ENCODE data around the gene MCUB.

MCUB gene

GRCh38 chr4:109622626-109623025, 62.6 kb downstream of the MCUB start:
- no peak overlapping the region for H3K9ac ChIP-seq (ENCODE audit: low read length)
- H3K79me2 ChIP-seq (ENCODE audit: low read length): no peaks in the 10 kb centered on the region
- no peaks in the 10 kb centered on the region for H3K27me3 ChIP-seq (replicated peaks; ENCODE audit: insufficient read depth, low read length)
- H3F3A ChIP-seq (ENCODE audit: insufficient read depth, low read length): no peaks in the 10 kb centered on the region
- no peaks in the 10 kb centered on the region for H3K9me3 ChIP-seq (replicated peaks; ENCODE audit: insufficient read depth, low read length)
- no peak for DNase-seq
- no peaks in the 10 kb centered on the region for H4K20me1 ChIP-seq (ENCODE audit: insufficient read depth, low read length)
- H3K27ac ChIP-seq (ENCODE audit: low read length): no peak overlapping the region
- H3K4me3 ChIP-seq (ENCODE audit: low read length): no peak overlapping the region
- no peaks in the 10 kb centered on the region for H3K36me3 ChIP-seq (replicated peaks; ENCODE audit: insufficient read depth, low read length)
- no peak overlapping the region for H3K4me2 ChIP-seq (ENCODE audit: low read depth, low read length)
- H3K9me2 ChIP-seq (replicated peaks; ENCODE audit: insufficient read depth, low read length): no peaks in the 10 kb centered on the region
- H2AFZ ChIP-seq (ENCODE audit: low read length): no peak overlapping the region
- no peaks in the 10 kb centered on the region for H3K4me1 ChIP-seq (ENCODE audit: low read length)
- TF ChIP-seq CTCF (IDR thresholded peaks at IDR 0.05; ENCODE audit: low read length): no peak
- no peak for TF ChIP-seq EZH2phosphoT487 (IDR thresholded peaks at IDR 0.05; ENCODE audit: low read length)
- no peak for TF ChIP-seq EZH2 (optimal IDR thresholded peaks at IDR 0.05; ENCODE audit: low read depth, low read length)

- Histone ChIP-seq H2AFZ (ENCODE audit: low read length) (no peak overlapping the region), H3K4me2 (ENCODE audit: low read depth, low read length) (no peak overlapping the region), H3K27ac (ENCODE audit: low read length) (no peak overlapping the region), H3K4me3 (ENCODE audit: low read length) (no peak overlapping the region), H3K27me3 (replicated peaks; ENCODE audit: insufficient read depth, low read length) (no peaks in the 10 kb centered on the region), H3F3A (ENCODE audit: insufficient read depth, low read length) (no peaks in the 10 kb centered on the region), H3K79me2 (ENCODE audit: low read length) (no peaks in the 10 kb centered on the region), H3K36me3 (replicated peaks; ENCODE audit: insufficient read depth, low read length) (no peaks in the 10 kb centered on the region), H3K9me3 (replicated peaks; ENCODE audit: insufficient read depth, low read length) (no peaks in the 10 kb centered on the region), H3K9me2 (replicated peaks; ENCODE audit: insufficient read depth, low read length) (no peaks in the 10 kb centered on the region), H3K9ac (ENCODE audit: low read length) (no peak overlapping the region), H4K20me1 (ENCODE audit: insufficient read depth, low read length) (no peaks in the 10 kb centered on the region), H3K4me1 (ENCODE audit: low read length) (no peaks in the 10 kb centered on the region)
- TF ChIP-seq EZH2 (optimal IDR thresholded peaks at IDR 0.05; ENCODE audit: low read depth, low read length) (no peak), EZH2phosphoT487 (IDR thresholded peaks at IDR 0.05; ENCODE audit: low read length) (no peak), CTCF (IDR thresholded peaks at IDR 0.05; ENCODE audit: low read length) (no peak)
- DNase-seq: no peak
Observed at GRCh38 chr4:109624536-109624935, 64.5 kb downstream of the MCUB start.

GRCh38 chr4:109627361-109627760, 67.3 kb downstream of the MCUB start:
- Histone ChIP-seq H3K9me2 (replicated peaks; ENCODE audit: insufficient read depth, low read length) (no peaks in the 10 kb centered on the region), H3K4me3 (ENCODE audit: low read length) (no peak overlapping the region), H3K27me3 (replicated peaks; ENCODE audit: insufficient read depth, low read length) (no peaks in the 10 kb centered on the region), H3K4me2 (ENCODE audit: low read depth, low read length) (no peak overlapping the region), H2AFZ (ENCODE audit: low read length) (no peak overlapping the region), H3F3A (ENCODE audit: insufficient read depth, low read length) (no peaks in the 10 kb centered on the region), H3K4me1 (ENCODE audit: low read length) (no peaks in the 10 kb centered on the region), H3K79me2 (ENCODE audit: low read length) (no peaks in the 10 kb centered on the region), H4K20me1 (ENCODE audit: insufficient read depth, low read length) (no peaks in the 10 kb centered on the region), H3K9me3 (replicated peaks; ENCODE audit: insufficient read depth, low read length) (no peaks in the 10 kb centered on the region), H3K36me3 (replicated peaks; ENCODE audit: insufficient read depth, low read length) (no peaks in the 10 kb centered on the region), H3K9ac (ENCODE audit: low read length) (no peak overlapping the region), H3K27ac (ENCODE audit: low read length) (no peak overlapping the region)
- DNase-seq: no peak
- TF ChIP-seq CTCF (IDR thresholded peaks at IDR 0.05; ENCODE audit: low read length): no peak
- no peak for TF ChIP-seq EZH2 (optimal IDR thresholded peaks at IDR 0.05; ENCODE audit: low read depth, low read length)
- no peak for TF ChIP-seq EZH2phosphoT487 (IDR thresholded peaks at IDR 0.05; ENCODE audit: low read length)
